Natural killer cell (primary cell): ENCODE results near the gene P3H3. TPM values are rescaled to one million over a fixed set of nuclear protein-coding genes. Genes with fewer than 3 reads are reported as not detected.

Experiments used
- ATAC-seq, 3 donors: fragments of 150-1000 bp in 2 of 3; fragments of 200-7000 bp in 1 of 3; cut with Tn5 transposase; 1 replicate in 1 of 3; 2 replicates in 2 of 3; pipeline ENCODE4 v1.10.0; 2021; ENCODE audit warnings: mild to moderate bottlenecking in 2 of 3, moderate library complexity in 2 of 3
- DNase-seq, 2 donors: peaks; one replicate each; pipeline versions ENCODE4 v3.0.0 to v3.0.0-alpha.2; 2013 to 2021; ENCODE audit warnings: mixed read lengths in 1 of 2
- H3K27ac ChIP-seq: one replicate; pipeline ENCODE4 v1.5.1; 2013; ENCODE audit warnings: mild to moderate bottlenecking, low read length
- H3K27me3 ChIP-seq: one replicate; pipeline ENCODE4 v1.6.1; 2013; ENCODE audit warnings: low read length; ENCODE audit not compliant: control insufficient read depth, insufficient read depth
- H3K36me3 ChIP-seq: one replicate; pipeline ENCODE4 v1.6.1; 2013; ENCODE audit warnings: low read length; ENCODE audit not compliant: control insufficient read depth, insufficient read depth
- H3K4me1 ChIP-seq: one replicate; pipeline ENCODE4 v1.6.1; 2013; ENCODE audit warnings: low read length; ENCODE audit not compliant: control insufficient read depth, insufficient read depth
- H3K4me3 ChIP-seq: one replicate; pipeline ENCODE4 v1.5.1; 2013; ENCODE audit warnings: low read length
- H3K9me3 ChIP-seq: one replicate; pipeline ENCODE4 v1.6.1; 2013; ENCODE audit warnings: low read length; ENCODE audit not compliant: control insufficient read depth, insufficient read depth
- H3K27ac Mint-ChIP-seq, 2 donors: one replicate each; pipeline ENCODE4 v1.8.0; 2022; ENCODE audit warnings: mild to moderate bottlenecking in 2 of 2, mixed read lengths in 2 of 2, moderate library complexity in 1 of 2
- H3K27me3 Mint-ChIP-seq, 2 donors: one replicate each; pipeline ENCODE4 v1.8.0; 2022; ENCODE audit warnings: low read depth in 2 of 2, mixed read lengths in 2 of 2
- H3K36me3 Mint-ChIP-seq: one replicate; pipeline ENCODE4 v1.8.0; 2022; ENCODE audit warnings: mixed read lengths
- H3K4me1 Mint-ChIP-seq, 2 donors: one replicate each; pipeline ENCODE4 v1.8.0; 2022; ENCODE audit warnings: mixed read lengths in 2 of 2
- H3K4me3 Mint-ChIP-seq: one replicate; pipeline ENCODE4 v1.8.0; 2022; ENCODE audit warnings: mild to moderate bottlenecking, moderate library complexity, mixed read lengths
- H3K9me3 Mint-ChIP-seq, 2 donors: one replicate each; pipeline ENCODE4 v1.8.0; 2022; ENCODE audit warnings: mixed read lengths in 2 of 2
- WGBS: methylation state at CpG from one replicate; pipeline ENCODE4 v1.1.7; 2013; ENCODE audit warnings: missing lambda C conversion rate; ENCODE audit not compliant: insufficient coverage; 5-methylcytosine and 5-hydroxymethylcytosine counted together
- intact Hi-C: fragments of 100-400 bp; cut with micrococcal nuclease; formaldehyde crosslinking; loops from one replicate; pipeline ENCODE4 v1.14.2; 2022
- total RNA-seq, 4 donors: library from RNA; stranded (reverse); fragments of 120-200 nt in 1 of 4; gene quantifications; one replicate each; pipeline versions ENCODE4 v1.2.3 to v1.2.4, GENCODE V29; 2013 to 2022
- TF ChIP-seq, protein P1 (sequence below): fragments of 200-600 bp; IDR thresholded peaks from one replicate; pipeline ENCODE4 v1.8.0; 2022; ENCODE audit warnings: antibody characterized with exemption

Gene P3H3
- total RNA-seq, 3 donors from 2014 or later (not counting 1 experiment from before 2014, with no cell fraction given) = 0.72 to 1.8 TPM; not detected in 1

DNA sequence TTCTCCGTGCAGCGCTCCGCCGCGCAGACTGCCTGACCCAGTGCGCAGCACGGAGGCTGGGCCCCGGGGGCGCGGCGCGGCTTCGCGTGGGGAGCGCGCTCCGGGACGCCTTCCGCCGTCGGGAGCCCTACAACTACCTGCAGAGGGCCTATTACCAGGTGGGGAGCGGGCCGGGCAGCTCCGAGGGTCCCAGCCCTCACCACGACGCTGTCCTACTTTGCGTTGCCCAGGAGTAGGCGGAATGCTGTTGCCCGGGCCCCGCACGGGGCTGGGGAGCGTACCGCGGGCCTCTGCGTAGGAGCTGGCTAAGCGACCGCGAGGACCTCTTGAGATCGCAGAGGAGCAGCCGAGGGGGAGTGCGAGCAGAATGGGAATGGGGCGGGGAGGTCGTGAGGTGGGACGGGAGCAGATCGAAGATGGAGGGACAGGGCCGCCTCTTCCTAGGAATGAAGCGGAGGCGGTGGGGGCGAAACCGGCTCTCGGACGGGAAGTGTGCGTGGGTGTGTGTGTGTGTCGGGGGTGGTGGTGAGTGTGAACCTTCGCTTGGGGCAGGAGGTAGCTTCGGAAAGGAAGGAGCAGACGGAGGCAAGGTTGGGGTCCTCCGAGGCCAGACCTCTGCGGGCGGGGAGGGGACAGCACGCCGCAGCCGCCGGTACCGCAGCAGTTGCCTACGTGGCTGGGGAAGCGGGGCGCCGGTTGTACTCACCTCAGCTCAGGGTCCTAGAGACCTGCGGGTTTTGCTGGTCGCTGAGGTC, 751 bp downstream of the P3H3 start:
- under 1% methylated on average over 71 of the region's 71 CpGs for WGBS
- ATAC-seq = peak; percentile 53 to 59 (median 56)
- TF ChIP-seq, protein P1, sequence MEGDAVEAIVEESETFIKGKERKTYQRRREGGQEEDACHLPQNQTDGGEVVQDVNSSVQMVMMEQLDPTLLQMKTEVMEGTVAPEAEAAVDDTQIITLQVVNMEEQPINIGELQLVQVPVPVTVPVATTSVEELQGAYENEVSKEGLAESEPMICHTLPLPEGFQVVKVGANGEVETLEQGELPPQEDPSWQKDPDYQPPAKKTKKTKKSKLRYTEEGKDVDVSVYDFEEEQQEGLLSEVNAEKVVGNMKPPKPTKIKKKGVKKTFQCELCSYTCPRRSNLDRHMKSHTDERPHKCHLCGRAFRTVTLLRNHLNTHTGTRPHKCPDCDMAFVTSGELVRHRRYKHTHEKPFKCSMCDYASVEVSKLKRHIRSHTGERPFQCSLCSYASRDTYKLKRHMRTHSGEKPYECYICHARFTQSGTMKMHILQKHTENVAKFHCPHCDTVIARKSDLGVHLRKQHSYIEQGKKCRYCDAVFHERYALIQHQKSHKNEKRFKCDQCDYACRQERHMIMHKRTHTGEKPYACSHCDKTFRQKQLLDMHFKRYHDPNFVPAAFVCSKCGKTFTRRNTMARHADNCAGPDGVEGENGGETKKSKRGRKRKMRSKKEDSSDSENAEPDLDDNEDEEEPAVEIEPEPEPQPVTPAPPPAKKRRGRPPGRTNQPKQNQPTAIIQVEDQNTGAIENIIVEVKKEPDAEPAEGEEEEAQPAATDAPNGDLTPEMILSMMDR = no peak

DNA sequence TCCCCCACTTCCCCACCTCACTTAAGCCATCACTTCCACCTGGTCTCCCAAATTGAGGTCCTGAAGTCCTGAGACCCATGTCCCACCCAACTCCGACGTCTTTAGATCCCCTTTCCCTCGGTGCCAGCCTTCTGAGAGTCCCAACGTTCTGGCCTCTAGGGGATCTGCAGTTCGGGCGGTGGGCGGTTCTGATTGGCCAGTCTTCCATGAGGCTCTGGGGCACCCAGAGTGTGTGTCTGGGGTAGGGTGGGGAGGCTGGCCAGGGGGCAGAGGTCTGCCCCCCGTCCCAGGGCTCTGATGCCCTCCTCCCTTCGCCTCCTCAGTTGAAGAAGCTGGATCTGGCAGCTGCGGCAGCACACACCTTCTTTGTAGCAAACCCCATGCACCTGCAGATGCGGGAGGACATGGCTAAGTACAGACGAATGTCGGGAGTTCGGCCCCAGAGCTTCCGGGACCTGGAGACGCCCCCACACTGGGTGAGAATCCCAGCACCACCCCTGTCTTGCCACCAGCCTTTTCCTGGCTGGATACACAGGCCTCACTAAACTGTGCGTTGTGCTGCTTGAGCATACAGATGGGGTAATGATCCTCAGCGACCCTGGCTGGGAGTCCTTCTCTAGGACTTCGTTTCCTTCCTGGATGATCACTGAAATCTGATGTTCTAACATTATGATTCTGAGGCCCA, 1.5 kb downstream of the P3H3 start:
- intact Hi-C loops = loop anchor here (5.0 kb wide), 1 partner anchor 77 kb away; the partner anchor contains the start of gene MLF2
- Histone ChIP-seq H3K36me3 (no peaks in the 10 kb centered on the region), H3K27me3 (peaks cover 43% of the 10 kb centered on the region), H3K9me3 (no peaks in the 10 kb centered on the region), H3K4me3 (no peak overlapping the region), H3K27ac (no peak overlapping the region), H3K4me1 (peaks cover 22% of the 10 kb centered on the region)
- peak overlapping the region in 1 of 2 donors; percentile 73 for H3K27ac Mint-ChIP-seq
- no peaks in the 10 kb centered on the region for H3K36me3 Mint-ChIP-seq
- H3K9me3 Mint-ChIP-seq = no peaks in the 10 kb centered on the region
- peaks cover 20 to 33% of the 10 kb centered on the region in 2 donors for H3K4me1 Mint-ChIP-seq
- WGBS = 65% methylated on average over 19 of the region's 19 CpGs
- peaks cover 57% of the 10 kb centered on the region in 2 donors for H3K27me3 Mint-ChIP-seq
- H3K4me3 Mint-ChIP-seq = peak overlapping the region; percentile 94
- ATAC-seq = no peak
- TF ChIP-seq, protein P1 = no peak
- no peak for DNase-seq

More for the DNA sequence above, 751 bp downstream of the P3H3 start:
- H3K4me1 Mint-ChIP-seq = peaks cover 20 to 33% of the 10 kb centered on the region in 2 donors
- Histone ChIP-seq H3K4me3 (peak overlapping the region; percentile 46), H3K4me1 (peaks cover 22% of the 10 kb centered on the region), H3K27me3 (peaks cover 44% of the 10 kb centered on the region), H3K27ac (no peak overlapping the region), H3K36me3 (no peaks in the 10 kb centered on the region), H3K9me3 (no peaks in the 10 kb centered on the region)
- peak overlapping the region in 1 of 2 donors; percentile 73 for H3K27ac Mint-ChIP-seq
- DNase-seq = peak in 1 of 2 donors; percentile 65
- no peaks in the 10 kb centered on the region for H3K9me3 Mint-ChIP-seq
- peaks cover 61 to 63% of the 10 kb centered on the region in 2 donors for H3K27me3 Mint-ChIP-seq
- no peaks in the 10 kb centered on the region for H3K36me3 Mint-ChIP-seq
- H3K4me3 Mint-ChIP-seq = peak overlapping the region; percentile 94
- intact Hi-C loops = loop anchor here (5.0 kb wide), 1 partner anchor 77 kb away; the partner anchor contains the start of gene MLF2

DNA sequence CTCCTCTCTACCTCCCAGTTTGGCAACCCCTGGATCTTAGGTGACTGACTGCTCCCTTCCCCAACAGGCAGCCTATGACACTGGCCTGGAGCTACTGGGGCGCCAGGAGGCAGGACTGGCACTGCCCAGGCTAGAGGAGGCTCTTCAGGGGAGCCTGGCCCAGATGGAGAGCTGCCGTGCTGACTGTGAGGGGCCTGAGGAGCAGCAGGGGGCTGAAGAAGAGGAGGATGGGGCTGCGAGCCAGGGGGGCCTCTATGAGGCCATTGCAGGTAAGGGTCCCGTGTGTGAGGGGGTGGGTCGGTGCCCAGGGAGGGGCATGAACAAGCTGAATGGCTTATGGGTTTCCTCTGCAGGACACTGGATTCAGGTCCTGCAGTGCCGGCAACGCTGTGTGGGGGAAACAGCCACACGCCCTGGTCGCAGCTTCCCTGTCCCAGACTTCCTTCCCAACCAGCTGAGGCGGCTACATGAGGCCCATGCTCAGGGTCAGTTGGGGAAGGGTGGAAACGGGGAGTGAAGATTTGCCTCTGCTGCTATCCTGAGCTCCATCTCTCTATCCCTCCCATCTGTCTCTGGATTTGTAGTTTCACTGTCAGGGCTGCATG, 2.2 kb downstream of the P3H3 start:
- Histone ChIP-seq H3K27me3 (peaks cover 37% of the 10 kb centered on the region), H3K27ac (no peak overlapping the region), H3K4me1 (peaks cover 21% of the 10 kb centered on the region), H3K9me3 (no peaks in the 10 kb centered on the region), H3K36me3 (no peaks in the 10 kb centered on the region), H3K4me3 (no peak overlapping the region)
- Mint-ChIP-seq H3K27me3 (peaks cover 50% of the 10 kb centered on the region in 2 donors), H3K27ac (no peak overlapping the region), H3K4me1 (peaks cover 20 to 28% of the 10 kb centered on the region in 2 donors), H3K9me3 (no peaks in the 10 kb centered on the region), H3K4me3 (peak overlapping the region; percentile 94), H3K36me3 (no peaks in the 10 kb centered on the region)
- no peak for DNase-seq
- TF ChIP-seq, protein P1 = no peak
- ATAC-seq = no peak
- intact Hi-C loops = no loop called here
- 90% methylated on average over 10 of the region's 11 CpGs for WGBS
